Astrocyte (in vitro differentiated cells and primary cell): ENCODE measurements around the gene CHRNB2. TPM values are rescaled to one million over a fixed set of nuclear protein-coding genes. Genes with fewer than 3 reads are reported as not detected.
A peak's percentile ranks its signal among the peaks of the same experiment; 100 is the strongest.

Experiments
- DNase-seq: peaks from one replicate; pipeline ENCODE4 v3.0.0-alpha.2; 2010; ENCODE audit warnings: low read depth
- FAIRE-seq: peaks from 2 replicates; lab custom pipeline; 2011; peaks lifted over from hg19 to GRCh38; lab: Jason Lieb, UNC
- H2AFZ ChIP-seq: 2 replicates; pipeline ENCODE4 v1.6.0; 2012; ENCODE audit warnings: low read depth, low read length, inconsistent platforms
- H3K27ac ChIP-seq: 2 replicates; pipeline ENCODE4 v1.5.1; 2011; ENCODE audit warnings: low read depth, low read length, inconsistent platforms
- H3K27me3 ChIP-seq: 2 replicates; pipeline ENCODE4 v1.6.0; 2011; ENCODE audit warnings: low read length, inconsistent platforms; ENCODE audit not compliant: insufficient read depth
- H3K36me3 ChIP-seq: 2 replicates; pipeline ENCODE4 v1.5.1; 2011; ENCODE audit warnings: low read length, inconsistent platforms; ENCODE audit not compliant: insufficient read depth
- H3K4me1 ChIP-seq: 2 replicates; pipeline ENCODE4 v1.5.1; 2011; ENCODE audit warnings: low read length, inconsistent platforms; ENCODE audit not compliant: insufficient read depth
- H3K4me2 ChIP-seq: 2 replicates; pipeline ENCODE4 v1.6.0; 2012; ENCODE audit warnings: low read length, inconsistent platforms
- H3K4me3 ChIP-seq: 2 replicates; pipeline ENCODE4 v1.5.1; 2011; ENCODE audit warnings: low read depth, mild to moderate bottlenecking, low read length, inconsistent platforms; ENCODE audit not compliant: insufficient read depth
- H3K79me2 ChIP-seq: 2 replicates; pipeline ENCODE4 v1.6.0; 2012; ENCODE audit warnings: mild to moderate bottlenecking, low read length, inconsistent platforms; ENCODE audit not compliant: insufficient read depth
- H3K9ac ChIP-seq: 2 replicates; pipeline ENCODE4 v1.6.0; 2012; ENCODE audit warnings: mild to moderate bottlenecking, low read length, inconsistent platforms
- H3K9me3 ChIP-seq: 2 replicates; pipeline ENCODE4 v1.5.1; 2012; ENCODE audit warnings: low read depth, mild to moderate bottlenecking, low read length, inconsistent platforms; ENCODE audit not compliant: insufficient read depth
- H4K20me1 ChIP-seq: 2 replicates; pipeline ENCODE4 v1.6.0; 2012; ENCODE audit warnings: low read length, inconsistent platforms; ENCODE audit not compliant: insufficient read depth
- H3K27ac Mint-ChIP-seq: one replicate; pipeline ENCODE4 v1.8.0; 2021; ENCODE audit warnings: mild to moderate bottlenecking, mixed read lengths; ENCODE audit not compliant: unreplicated experiment
- H3K27me3 Mint-ChIP-seq: one replicate; pipeline ENCODE4 v1.8.0; 2021; ENCODE audit warnings: low read depth, mixed read lengths; ENCODE audit not compliant: unreplicated experiment
- H3K36me3 Mint-ChIP-seq: one replicate; pipeline ENCODE4 v1.8.0; 2021; ENCODE audit warnings: low read depth, mixed read lengths; ENCODE audit not compliant: unreplicated experiment
- H3K4me1 Mint-ChIP-seq: one replicate; pipeline ENCODE4 v1.8.0; 2021; ENCODE audit warnings: low read depth, mixed read lengths; ENCODE audit not compliant: unreplicated experiment
- H3K4me3 Mint-ChIP-seq: one replicate; pipeline ENCODE4 v1.8.0; 2021; ENCODE audit warnings: mild to moderate bottlenecking, moderate library complexity, mixed read lengths; ENCODE audit not compliant: unreplicated experiment
- H3K9me3 Mint-ChIP-seq: one replicate; pipeline ENCODE4 v1.8.0; 2021; ENCODE audit warnings: mild to moderate bottlenecking, mixed read lengths; ENCODE audit not compliant: unreplicated experiment
- CTCF ChIP-seq: IDR thresholded peaks from 2 replicates; pipeline ENCODE4 v1.5.1; 2011; ENCODE audit warnings: low read depth, mild to moderate bottlenecking, inconsistent platforms, low read length, moderate library complexity; ENCODE audit not compliant: insufficient read depth
- EZH2 ChIP-seq: IDR thresholded peaks from 2 replicates; pipeline ENCODE4 v1.6.1; 2012; ENCODE audit warnings: mild to moderate bottlenecking, low read length, inconsistent platforms; ENCODE audit not compliant: insufficient read depth
- total RNA-seq: library from RNA; stranded (reverse); gene quantifications from 2 replicates; pipeline ENCODE4 v1.2.1, GENCODE V29; 2021

Gene CHRNB2
- total RNA-seq, 1 donor from 2014 or later = 0.20 TPM

DNA sequence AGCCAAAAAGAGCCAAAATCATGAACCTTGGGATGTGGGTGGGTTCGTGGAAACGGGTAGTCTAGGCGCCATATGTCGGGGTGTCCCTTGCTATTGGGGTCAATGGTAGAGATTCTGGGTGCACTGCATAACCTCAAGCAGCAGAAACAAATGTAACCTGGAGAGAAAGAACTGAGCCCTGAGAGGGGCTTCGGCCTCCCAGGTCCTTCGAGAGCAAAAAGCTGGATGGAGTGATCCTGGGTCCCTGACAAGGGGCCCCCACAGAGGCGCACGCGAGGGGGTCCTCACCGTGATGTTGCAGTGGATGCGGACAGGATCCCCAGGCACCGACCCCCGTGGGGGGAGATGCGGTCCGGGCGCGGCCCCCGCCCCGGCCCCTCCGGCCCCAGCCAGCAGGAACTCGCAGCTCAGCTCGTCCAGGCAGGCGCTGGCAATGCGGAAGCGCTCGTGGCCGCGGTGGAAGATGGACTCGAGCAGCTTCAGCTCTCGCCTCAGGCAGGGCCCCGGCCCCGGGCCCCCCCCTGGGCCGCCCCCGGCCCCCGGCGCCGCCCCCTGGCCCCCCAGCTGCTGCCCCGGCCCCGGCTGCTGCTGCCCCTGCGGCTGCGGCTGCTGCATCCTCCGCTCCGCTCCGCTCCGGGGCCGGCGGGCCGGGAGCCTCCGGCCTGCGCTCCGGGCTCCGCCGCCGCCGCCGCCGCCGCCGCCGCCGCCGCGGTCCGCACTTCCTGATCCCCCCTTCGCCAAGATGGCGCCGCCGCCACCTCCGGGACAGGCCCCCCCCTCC, 9.4 kb upstream of the CHRNB2 start, which contains the start of gene UBE2Q1:
TSS of gene UBE2Q1 (minus strand) at position 724 of the 781 bp plus-strand sequence. CDS start at position 615, 109 bp downstream.
- Histone ChIP-seq H3K9ac (peak within 1 kb of the TSS; percentile 90), H2AFZ (peak within 1 kb of the TSS; percentile 96), H3K9me3 (no peaks in the 10 kb centered on the region), H3K4me2 (peak within 1 kb of the TSS; percentile 98), H3K36me3 (peaks cover 26% of the 10 kb centered on the region), H3K79me2 (peaks cover 32% of the 10 kb centered on the region), H3K4me1 (peaks cover 21% of the 10 kb centered on the region), H3K27me3 (no peaks in the 10 kb centered on the region), H4K20me1 (peaks cover 49% of the 10 kb centered on the region), H3K4me3 (peak within 1 kb of the TSS; percentile 90), H3K27ac (peak within 1 kb of the TSS; percentile 79)
- H3K27me3 Mint-ChIP-seq = no peaks in the 10 kb centered on the region
- H3K27ac Mint-ChIP-seq = peak within 1 kb of the TSS; percentile 91
- H3K4me1 Mint-ChIP-seq = peaks cover 14% of the 10 kb centered on the region
- FAIRE-seq = no peak
- no peaks in the 10 kb centered on the region for H3K9me3 Mint-ChIP-seq
- DNase-seq = no peak
- peak within 1 kb of the TSS; percentile 89 for H3K4me3 Mint-ChIP-seq
- peaks cover 14% of the 10 kb centered on the region for H3K36me3 Mint-ChIP-seq
- TF ChIP-seq CTCF (no peak), EZH2 (no peak)

- H3K4me2 ChIP-seq = peak overlapping the region; percentile 91
- Mint-ChIP-seq H3K36me3 (peaks cover 14% of the 10 kb centered on the region), H3K4me3 (peak overlapping the region; percentile 85), H3K27ac (peak overlapping the region; percentile 91), H3K27me3 (no peaks in the 10 kb centered on the region), H3K9me3 (no peaks in the 10 kb centered on the region), H3K4me1 (peaks cover 14% of the 10 kb centered on the region)
- peak overlapping the region; percentile 68 for H3K4me3 ChIP-seq
- H3K9me3 ChIP-seq = no peaks in the 10 kb centered on the region
- H3K36me3 ChIP-seq = peaks cover 18% of the 10 kb centered on the region
- H4K20me1 ChIP-seq = peaks cover 41% of the 10 kb centered on the region
- FAIRE-seq (no peak), DNase-seq (peak; percentile 95)
- no peaks in the 10 kb centered on the region for H3K27me3 ChIP-seq
- H3K79me2 ChIP-seq = peaks cover 32% of the 10 kb centered on the region
- peak overlapping the region; percentile 78 for H3K9ac ChIP-seq
- peak overlapping the region; percentile 96 for H2AFZ ChIP-seq
- TF ChIP-seq EZH2 = no peak
- TF ChIP-seq CTCF = no peak
- peak overlapping the region; percentile 79 for H3K27ac ChIP-seq
- H3K4me1 ChIP-seq = peaks cover 21% of the 10 kb centered on the region
These were observed 8.7 kb upstream of the CHRNB2 start for GRCh38 chr1:154558720-154559465.
